Cardiac atrium fibroblast (primary cell): ENCODE data around the gene C1S. TPM values are rescaled to one million over a fixed set of nuclear protein-coding genes. Genes with fewer than 3 reads are reported as not detected.

Experiments
- total RNA-seq: library from RNA; depleted of rRNA; stranded (reverse); fragments of >200 nt; gene quantifications from 2 replicates; pipeline ENCODE4 v1.2.3, GENCODE V29; 2015

C1S gene
- total RNA-seq: 143 and 352 TPM in 2 replicates

DNA sequence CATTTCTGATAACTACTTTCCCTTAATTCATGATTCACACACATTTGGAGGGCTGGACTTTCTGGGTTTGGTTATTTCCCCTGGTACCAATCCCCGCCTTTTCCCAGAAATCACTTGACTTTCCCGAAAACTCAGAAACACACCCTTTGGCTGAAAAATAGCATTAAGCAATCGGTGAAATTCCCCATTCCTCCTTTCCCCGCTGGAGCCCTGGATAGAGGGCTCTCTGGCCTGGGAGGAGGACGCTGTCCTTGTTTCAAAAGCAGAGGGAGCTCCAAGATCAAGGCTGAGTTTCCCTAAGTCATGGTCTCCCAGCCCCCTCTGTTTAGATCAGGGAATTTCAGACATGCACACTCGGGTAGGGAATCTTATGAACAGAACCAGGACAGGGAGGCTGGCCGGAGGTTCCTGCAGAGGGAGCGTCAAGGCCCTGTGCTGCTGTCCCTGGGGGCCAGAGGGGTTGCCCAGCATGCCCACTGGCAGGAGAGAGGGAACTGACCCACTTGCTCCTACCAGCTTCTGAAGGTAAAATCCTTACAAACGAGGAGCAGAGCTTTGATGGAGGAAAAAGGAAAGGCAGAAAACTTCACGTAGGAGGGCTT lies at the start of gene C1S:
TSS of gene C1S (plus strand) at position 366 of the 602 bp plus-strand sequence. CDS start 1,195 bp downstream, outside the sequence.

DNA sequence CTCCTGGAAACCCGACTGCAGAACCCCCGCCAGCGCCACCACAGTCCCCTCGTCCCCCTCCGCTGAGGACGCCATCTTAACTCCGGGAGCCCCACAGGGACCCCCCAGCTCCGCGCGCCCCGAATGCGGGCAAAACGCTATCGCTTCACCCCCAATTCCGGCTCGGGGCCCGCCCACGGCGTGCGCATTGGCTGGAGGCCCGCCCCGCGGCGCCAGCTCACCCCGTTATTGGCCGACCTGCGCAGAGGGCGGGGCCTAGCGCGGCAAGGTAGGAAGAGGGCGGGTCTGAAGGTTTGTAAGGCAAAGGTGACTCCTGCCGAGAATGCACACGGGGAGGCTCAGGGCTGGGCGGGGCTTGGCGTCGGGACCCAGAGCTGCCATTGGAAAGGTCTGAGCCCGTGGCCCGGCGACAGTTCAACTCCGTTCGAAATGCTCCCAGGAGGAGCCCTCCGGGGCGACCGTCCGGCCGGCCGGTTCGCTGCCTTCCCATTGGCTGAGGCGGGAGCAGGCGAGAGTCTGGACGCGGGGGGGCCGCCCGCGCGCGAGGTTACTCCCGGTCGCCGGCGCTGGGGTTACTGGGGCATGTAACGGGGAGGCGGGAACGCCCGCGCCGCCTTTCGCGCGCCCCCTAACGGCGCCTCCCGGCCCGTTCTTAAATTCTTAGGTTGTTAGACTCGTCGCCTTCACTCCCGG lies 42.0 kb upstream of the C1S start, which contains the start of gene LPCAT3:
TSS of gene LPCAT3 (minus strand) at position 127 of the 693 bp plus-strand sequence. CDS start at position 75, 52 bp downstream.

DNA sequence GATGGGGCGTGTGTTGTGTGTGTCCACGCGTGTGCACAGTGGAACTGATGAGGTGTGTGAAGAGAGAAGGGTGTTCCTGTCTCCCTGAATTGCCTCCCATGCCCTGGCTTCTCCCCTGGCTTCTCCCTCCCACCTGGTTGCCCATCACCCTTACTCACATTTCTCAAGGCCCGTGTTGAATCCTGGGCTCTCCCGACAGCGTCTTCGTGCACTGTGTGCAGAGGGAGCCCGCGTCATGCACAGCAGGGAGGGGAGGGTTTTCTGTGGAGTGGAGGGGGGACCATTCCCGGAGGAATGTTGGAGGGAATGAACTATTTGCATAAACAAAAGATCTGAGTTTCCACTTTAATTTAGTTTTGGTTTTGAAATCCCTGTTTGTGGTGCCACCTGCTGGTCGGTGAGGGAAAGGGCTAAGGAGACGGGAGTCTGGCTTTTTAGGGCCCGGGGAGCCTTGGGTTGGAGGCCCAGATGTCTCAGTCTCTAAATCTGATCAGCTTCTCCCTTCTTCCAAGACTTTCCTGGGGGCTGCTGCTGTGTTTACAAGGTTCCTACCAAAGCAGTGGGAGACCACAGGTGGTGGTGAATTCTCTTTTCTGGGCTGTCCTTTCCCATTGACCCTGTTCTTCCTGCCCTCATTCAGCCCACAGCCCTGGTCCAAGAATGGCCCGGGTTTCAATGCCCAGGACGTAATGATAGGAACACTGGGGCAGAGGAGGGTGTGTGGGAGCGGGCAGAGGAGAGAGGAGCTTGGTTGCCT lies 31.9 kb downstream of the C1S start, which contains the start of gene C1R:
TSS of gene C1R (minus strand) at position 217 of the 757 bp plus-strand sequence. CDS start at position 160, 57 bp downstream.

DNA sequence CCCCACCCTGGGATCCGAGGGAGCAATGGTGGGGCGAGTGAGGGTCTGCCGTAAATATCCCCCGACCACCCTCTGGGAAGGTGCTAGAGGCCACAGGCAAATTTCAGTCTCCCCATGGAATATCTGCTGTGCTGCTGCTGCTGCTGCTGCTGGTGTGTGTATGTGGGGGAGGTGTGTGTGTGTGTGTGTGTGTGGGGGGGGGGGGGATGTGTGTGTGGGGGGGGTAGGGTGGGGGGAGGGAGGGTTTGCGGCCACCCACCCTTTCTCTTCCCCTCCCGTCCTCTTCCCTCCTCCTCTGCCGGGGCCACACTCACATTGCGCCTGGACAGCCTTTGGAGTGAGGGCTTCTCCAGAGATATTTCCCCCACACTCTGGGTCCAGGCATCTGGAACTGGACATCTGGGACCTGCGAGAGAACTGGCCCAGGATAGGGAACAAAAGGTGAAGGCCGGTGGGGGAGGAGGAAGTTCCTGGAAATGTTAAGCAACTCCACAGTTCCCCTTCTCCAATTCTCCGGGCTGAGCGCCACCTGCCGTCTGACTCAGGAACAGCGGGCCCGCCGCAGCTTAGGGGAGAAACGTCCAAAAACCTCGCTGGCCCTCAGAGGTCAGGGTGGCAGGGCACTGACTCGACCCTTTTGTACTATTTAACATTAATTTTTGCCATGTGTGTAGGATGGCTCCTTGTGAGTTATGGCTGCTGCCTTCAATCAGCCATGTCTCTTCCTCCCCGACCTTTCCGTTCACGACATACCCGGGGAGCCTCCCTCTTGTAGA lies 48.5 kb downstream of the C1S start, which contains the start of gene C1RL:
TSS of gene C1RL (minus strand) at position 419 of the 776 bp plus-strand sequence. CDS start at position 385, 34 bp downstream.

Other genes with a start within 250 kb of the C1S start
- 2.6 and 7.0 TPM in 2 replicates for gene GPR162, start 238.9 kb upstream of the C1S start, total RNA-seq
- gene P3H3, start 232.3 kb upstream of the C1S start, total RNA-seq: 33.7 and 53.1 TPM in 2 replicates
- gene GNB3, start 219.8 kb upstream of the C1S start, total RNA-seq: 2.5 TPM in 1 of 2 replicates, not detected in the other
- 8.3 and 16.2 TPM in 2 replicates for gene CDCA3, start 209.4 kb upstream of the C1S start, total RNA-seq
- 48.9 and 59.5 TPM in 2 replicates for gene USP5, start 208.6 kb upstream of the C1S start, total RNA-seq
- gene TPI1, start 193.2 kb upstream of the C1S start, total RNA-seq: 2,290 and 2,319 TPM in 2 replicates
- gene SPSB2, start 187.4 kb upstream of the C1S start, total RNA-seq: 2.4 and 3.8 TPM in 2 replicates
- 7.2 and 8.1 TPM in 2 replicates for gene LRRC23, start 155.9 kb upstream of the C1S start, total RNA-seq
- 35.2 and 59.6 TPM in 2 replicates for gene ENO2, start 146.1 kb upstream of the C1S start, total RNA-seq
- gene ATN1, start 132.8 kb upstream of the C1S start, total RNA-seq: 11.5 and 19.7 TPM in 2 replicates
- gene RNU7-1, start 116.9 kb upstream of the C1S start, total RNA-seq: not detected in 2 replicates
- 260 and 364 TPM in 2 replicates for gene C12orf57, start 116.7 kb upstream of the C1S start, total RNA-seq
- under 0.01 TPM in 1 of 2 replicates, not detected in the other for gene PTPN6, start 109.4 kb upstream of the C1S start, total RNA-seq
- 224 and 241 TPM in 2 replicates for gene PHB2, start 90.1 kb upstream of the C1S start, total RNA-seq
- gene EMG1, start 89.8 kb upstream of the C1S start, total RNA-seq: 20.4 and 34.0 TPM in 2 replicates
- 26.4 and 29.3 TPM in 2 replicates for gene LPCAT3, start 42.2 kb upstream of the C1S start, total RNA-seq
- 266 and 542 TPM in 2 replicates for gene C1R, start 31.7 kb downstream of the C1S start, total RNA-seq
- gene C1RL, start 48.5 kb downstream of the C1S start, total RNA-seq: 37.0 and 126 TPM in 2 replicates
- not detected in 2 replicates for gene RBP5, start 68.2 kb downstream of the C1S start, total RNA-seq
- 6.1 and 13.1 TPM in 2 replicates for gene CLSTN3, start 69.7 kb downstream of the C1S start, total RNA-seq
- 13.2 and 27.9 TPM in 2 replicates for gene PEX5, start 129.0 kb downstream of the C1S start, total RNA-seq
- gene ACSM4, start 243.4 kb downstream of the C1S start, total RNA-seq: not detected in 2 replicates